ENCODE data around the gene GRM8.

Gene GRM8

DNA sequence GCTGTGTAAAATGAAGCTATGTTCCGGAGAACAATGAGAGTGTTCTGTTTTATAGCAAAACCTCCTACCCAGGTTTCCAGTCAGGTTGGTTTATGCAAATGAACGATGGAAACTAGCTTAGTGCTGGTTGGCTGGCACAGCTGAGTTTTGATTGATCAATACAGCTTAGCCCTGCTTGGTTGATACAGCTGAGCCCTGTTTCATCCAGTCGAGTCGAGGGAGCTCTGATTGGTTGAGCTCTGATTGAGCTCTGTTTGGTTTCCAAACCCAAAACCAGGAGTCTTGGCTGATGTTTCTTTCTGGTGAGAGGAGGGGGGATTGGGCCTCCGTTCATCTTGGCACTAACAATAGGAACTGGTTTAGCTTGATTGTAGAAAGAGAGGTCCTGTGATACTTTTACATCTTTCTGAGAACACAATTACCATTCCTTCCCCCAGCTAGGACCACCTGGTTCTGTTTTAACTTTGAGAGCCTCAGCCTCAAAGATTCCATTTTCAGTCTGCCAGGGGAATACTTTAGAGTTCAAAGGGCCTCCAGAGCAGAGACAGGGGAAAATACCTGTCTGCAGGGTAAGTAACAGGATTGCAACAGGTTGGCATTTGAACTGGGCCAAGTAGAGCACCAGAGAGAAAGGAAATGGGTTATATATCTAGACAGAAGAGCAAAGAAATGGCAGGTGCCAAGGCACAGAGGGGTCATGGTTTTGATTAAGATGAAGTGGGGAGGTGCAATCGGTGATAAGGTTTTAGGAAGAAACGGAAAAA lies 210.9 kb downstream of the GRM8 start:
- WGBS, 2 experiments = 92 to 94% methylated on average over 7 of the region's 7 CpGs

DNA sequence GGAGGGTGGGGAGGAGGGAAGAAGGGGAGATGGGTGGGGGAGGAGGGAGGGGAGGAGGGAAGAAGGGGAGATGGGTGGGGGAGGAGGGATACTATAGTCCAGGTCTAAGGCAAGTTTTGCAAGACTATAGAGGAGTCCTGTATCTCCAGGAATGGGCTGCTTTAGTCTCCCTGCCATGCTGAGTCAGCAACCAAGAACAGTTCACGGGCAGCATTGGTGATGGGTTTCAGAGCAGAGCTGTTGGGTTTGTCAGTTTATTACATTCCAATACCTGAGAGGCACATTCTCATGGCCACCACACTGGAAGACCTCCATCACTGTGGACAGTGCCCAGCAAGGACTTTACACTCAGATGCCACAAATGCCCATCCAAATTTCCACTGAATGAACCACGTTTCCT lies 212.7 kb downstream of the GRM8 start:
- H3K4me3 ChIP-seq (ENCODE audit: insufficient read depth, low read depth, low read length) = no peak overlapping the region
- 95 to 96% methylated on average over 2 of the region's 2 CpGs for WGBS, 2 experiments

More for the DNA sequence above, 210.9 kb downstream of the GRM8 start:
- Histone ChIP-seq H3K4me1 (ENCODE audit: control insufficient read depth, insufficient read depth, low read length) (no peaks in the 10 kb centered on the region), H3K4me3 (ENCODE audit: insufficient read depth, low read depth, low read length) (no peak overlapping the region), H3K36me3 (ENCODE audit: control insufficient read depth, insufficient read depth, low read length) (no peaks in the 10 kb centered on the region), H3K27ac (ENCODE audit: insufficient read depth, low read depth, low read length, poor library complexity, severe bottlenecking) (no peak overlapping the region), H3K9me3 (ENCODE audit: control insufficient read depth, low read length) (no peaks in the 10 kb centered on the region), H3K27me3 (ENCODE audit: control insufficient read depth, insufficient read depth, low read length, poor library complexity, severe bottlenecking) (no peaks in the 10 kb centered on the region)

DNA sequence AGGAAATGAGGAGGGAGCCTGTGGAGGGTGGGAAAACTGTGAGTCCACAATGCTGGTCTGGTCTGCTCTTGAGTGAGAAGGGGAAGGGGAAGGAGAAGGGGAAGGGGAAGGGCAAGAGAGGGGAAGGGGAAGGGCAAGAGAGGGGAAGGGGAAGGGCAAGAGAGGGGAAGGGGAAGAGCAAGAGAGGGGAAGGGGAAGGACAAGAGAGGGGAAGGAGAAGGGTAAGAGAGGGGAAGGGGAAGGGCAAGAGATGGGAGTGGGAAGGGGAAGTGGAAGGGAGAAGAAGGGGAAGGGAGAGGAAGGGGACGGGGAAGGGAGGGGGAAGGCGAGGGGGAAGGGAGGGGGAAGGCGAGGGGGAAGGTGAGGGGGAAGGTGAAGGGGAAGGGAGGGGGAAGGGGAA lies 213.2 kb downstream of the GRM8 start:
- Histone ChIP-seq H3K9me3 (ENCODE audit: control insufficient read depth, low read length) (no peaks in the 10 kb centered on the region), H3K27me3 (ENCODE audit: control insufficient read depth, insufficient read depth, low read length, poor library complexity, severe bottlenecking) (no peaks in the 10 kb centered on the region), H3K27ac (ENCODE audit: insufficient read depth, low read depth, low read length, poor library complexity, severe bottlenecking) (no peak overlapping the region), H3K4me1 (ENCODE audit: control insufficient read depth, insufficient read depth, low read length) (no peaks in the 10 kb centered on the region), H3K36me3 (ENCODE audit: control insufficient read depth, insufficient read depth, low read length) (no peaks in the 10 kb centered on the region), H3K4me3 (ENCODE audit: insufficient read depth, low read depth, low read length) (no peak overlapping the region)
- WGBS, 2 experiments = no CpG with 5 or more reads among the region's 3 CpGs

More for the DNA sequence above, 212.7 kb downstream of the GRM8 start:
- Histone ChIP-seq H3K9me3 (ENCODE audit: control insufficient read depth, low read length) (no peaks in the 10 kb centered on the region), H3K4me1 (ENCODE audit: control insufficient read depth, insufficient read depth, low read length) (no peaks in the 10 kb centered on the region), H3K36me3 (ENCODE audit: control insufficient read depth, insufficient read depth, low read length) (no peaks in the 10 kb centered on the region), H3K27ac (ENCODE audit: insufficient read depth, low read depth, low read length, poor library complexity, severe bottlenecking) (no peak overlapping the region), H3K27me3 (ENCODE audit: control insufficient read depth, insufficient read depth, low read length, poor library complexity, severe bottlenecking) (no peaks in the 10 kb centered on the region)

DNA sequence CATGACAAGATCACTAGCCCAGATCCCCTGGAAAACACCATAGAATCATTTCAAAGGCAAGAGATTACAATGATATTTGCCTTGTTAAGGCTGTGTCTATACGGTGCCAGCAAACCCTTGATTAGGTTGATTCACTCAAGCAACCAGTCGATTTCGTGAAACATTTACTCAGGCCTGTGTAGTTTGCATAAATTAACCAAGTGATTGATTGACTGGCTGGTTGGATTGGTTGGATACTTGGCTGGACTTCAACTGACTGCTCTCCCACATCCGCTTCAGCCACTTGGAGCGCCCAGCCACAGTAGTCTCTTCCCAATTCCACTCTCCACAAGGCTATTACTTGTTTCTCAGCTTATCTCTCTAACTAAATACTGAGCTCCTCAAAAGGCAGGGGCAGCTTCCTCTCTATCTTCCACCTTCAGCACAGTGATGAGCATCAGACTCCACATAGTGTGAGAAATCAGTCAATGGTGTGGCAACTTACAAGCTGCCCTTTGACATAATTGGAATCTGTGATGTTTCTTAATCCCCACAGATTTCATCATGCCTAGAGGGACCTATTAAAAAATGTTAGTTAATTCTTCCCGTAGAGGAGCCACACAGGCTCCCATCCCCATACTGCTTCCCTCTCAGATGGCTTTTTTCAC lies 217.4 kb downstream of the GRM8 start:
- Histone ChIP-seq H3K4me3 (ENCODE audit: insufficient read depth, low read depth, low read length) (no peak overlapping the region), H3K27me3 (ENCODE audit: control insufficient read depth, insufficient read depth, low read length, poor library complexity, severe bottlenecking) (no peaks in the 10 kb centered on the region)
- WGBS, 2 experiments = 94% methylated on average over 6 of the region's 6 CpGs

DNA sequence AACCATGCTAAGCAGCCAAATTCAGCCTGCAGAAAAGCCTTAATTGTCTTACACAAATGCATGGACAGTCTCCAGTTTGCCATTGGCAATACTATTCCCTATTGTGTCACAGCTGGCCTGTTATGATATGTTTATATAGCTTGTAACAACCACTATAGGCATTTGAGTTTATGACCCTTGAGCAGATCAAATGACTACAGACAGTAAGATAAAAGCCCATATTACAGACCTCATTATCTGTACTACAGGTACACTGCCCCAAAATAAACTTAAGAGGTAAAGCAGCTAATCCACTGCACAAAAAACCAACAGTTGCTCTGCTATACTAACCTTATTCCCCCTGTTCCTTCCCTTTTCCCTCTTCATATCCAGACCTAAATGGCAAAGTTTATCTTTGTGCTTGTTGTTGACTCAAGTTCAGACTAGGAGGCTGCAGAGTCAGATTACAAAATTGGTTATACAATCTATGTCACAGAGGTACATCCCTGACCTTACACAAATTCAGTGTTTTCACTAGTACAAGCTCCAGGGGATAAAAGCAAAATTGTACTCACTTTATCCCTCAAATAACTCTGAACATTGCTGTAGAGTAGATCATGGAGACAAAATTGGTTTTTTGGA lies 218.4 kb downstream of the GRM8 start:
- H3K36me3 ChIP-seq (ENCODE audit: control insufficient read depth, insufficient read depth, low read length) = no peaks in the 10 kb centered on the region
- H3K27ac ChIP-seq (ENCODE audit: insufficient read depth, low read depth, low read length, poor library complexity, severe bottlenecking) = no peak overlapping the region
- no peak overlapping the region for H3K4me3 ChIP-seq (ENCODE audit: insufficient read depth, low read depth, low read length)
- no peaks in the 10 kb centered on the region for H3K9me3 ChIP-seq (ENCODE audit: control insufficient read depth, low read length)
- no peaks in the 10 kb centered on the region for H3K4me1 ChIP-seq (ENCODE audit: control insufficient read depth, insufficient read depth, low read length)
- no peaks in the 10 kb centered on the region for H3K27me3 ChIP-seq (ENCODE audit: control insufficient read depth, insufficient read depth, low read length, poor library complexity, severe bottlenecking)

More for the DNA sequence above, 217.4 kb downstream of the GRM8 start:
- no peaks in the 10 kb centered on the region for H3K9me3 ChIP-seq (ENCODE audit: control insufficient read depth, low read length)
- no peak overlapping the region for H3K27ac ChIP-seq (ENCODE audit: insufficient read depth, low read depth, low read length, poor library complexity, severe bottlenecking)
- H3K4me1 ChIP-seq (ENCODE audit: control insufficient read depth, insufficient read depth, low read length) = no peaks in the 10 kb centered on the region
- H3K36me3 ChIP-seq (ENCODE audit: control insufficient read depth, insufficient read depth, low read length) = no peaks in the 10 kb centered on the region

DNA sequence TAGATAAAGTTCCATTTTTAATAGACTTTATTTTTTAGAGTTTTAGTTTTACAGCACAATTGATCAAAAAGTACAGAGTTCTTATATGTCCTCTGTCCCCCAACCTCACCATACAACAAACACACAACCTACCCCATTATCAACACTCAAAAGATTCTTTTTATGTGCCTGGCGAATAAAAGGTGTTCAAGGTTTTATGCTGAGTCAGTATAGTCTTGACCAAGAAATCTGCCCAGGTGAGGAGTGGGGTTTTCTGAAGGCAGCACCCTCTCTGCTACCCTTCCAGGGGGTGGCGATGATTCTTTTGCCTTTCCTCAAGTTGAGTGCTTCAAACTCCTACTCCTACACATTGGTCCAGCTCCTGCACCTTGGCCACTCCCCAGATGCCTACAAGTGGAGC lies 222.9 kb downstream of the GRM8 start:
- WGBS, 2 experiments = 86 to 100% methylated on average over 2 of the region's 2 CpGs
- H3K4me1 ChIP-seq (ENCODE audit: control insufficient read depth, insufficient read depth, low read length) = no peaks in the 10 kb centered on the region
- H3K9me3 ChIP-seq (ENCODE audit: control insufficient read depth, low read length) = no peaks in the 10 kb centered on the region
- no peak overlapping the region for H3K27ac ChIP-seq (ENCODE audit: insufficient read depth, low read depth, low read length, poor library complexity, severe bottlenecking)
- no peaks in the 10 kb centered on the region for H3K27me3 ChIP-seq (ENCODE audit: control insufficient read depth, insufficient read depth, low read length, poor library complexity, severe bottlenecking)
- H3K36me3 ChIP-seq (ENCODE audit: control insufficient read depth, insufficient read depth, low read length) = no peaks in the 10 kb centered on the region
- H3K4me3 ChIP-seq (ENCODE audit: insufficient read depth, low read depth, low read length) = no peak overlapping the region

DNA sequence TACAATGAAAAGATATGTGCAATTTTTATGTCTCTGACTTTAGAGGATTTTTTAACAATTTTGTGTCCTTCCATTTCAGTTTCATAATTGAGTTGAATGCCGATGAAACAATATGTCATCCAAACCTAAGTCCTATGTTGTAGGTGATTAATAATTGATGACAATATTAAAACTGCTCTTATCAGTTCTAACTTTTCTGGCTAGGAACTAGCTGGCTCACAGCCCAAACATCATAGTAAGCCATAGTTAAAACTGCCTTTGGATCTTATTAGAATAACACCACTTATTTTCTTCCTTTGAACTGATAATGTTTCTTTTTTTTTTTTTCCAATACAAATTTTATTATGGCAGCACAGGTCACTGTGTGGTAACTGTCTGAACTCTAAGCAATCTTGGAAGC lies 230.9 kb downstream of the GRM8 start:
- no CpG with 5 or more reads among the region's 1 CpG for WGBS, 2 experiments
- Histone ChIP-seq H3K27ac (ENCODE audit: insufficient read depth, low read depth, low read length, poor library complexity, severe bottlenecking) (no peak overlapping the region), H3K4me1 (ENCODE audit: control insufficient read depth, insufficient read depth, low read length) (no peaks in the 10 kb centered on the region), H3K4me3 (ENCODE audit: insufficient read depth, low read depth, low read length) (no peak overlapping the region), H3K27me3 (ENCODE audit: control insufficient read depth, insufficient read depth, low read length, poor library complexity, severe bottlenecking) (no peaks in the 10 kb centered on the region), H3K36me3 (ENCODE audit: control insufficient read depth, insufficient read depth, low read length) (no peaks in the 10 kb centered on the region), H3K9me3 (ENCODE audit: control insufficient read depth, low read length) (no peaks in the 10 kb centered on the region)

DNA sequence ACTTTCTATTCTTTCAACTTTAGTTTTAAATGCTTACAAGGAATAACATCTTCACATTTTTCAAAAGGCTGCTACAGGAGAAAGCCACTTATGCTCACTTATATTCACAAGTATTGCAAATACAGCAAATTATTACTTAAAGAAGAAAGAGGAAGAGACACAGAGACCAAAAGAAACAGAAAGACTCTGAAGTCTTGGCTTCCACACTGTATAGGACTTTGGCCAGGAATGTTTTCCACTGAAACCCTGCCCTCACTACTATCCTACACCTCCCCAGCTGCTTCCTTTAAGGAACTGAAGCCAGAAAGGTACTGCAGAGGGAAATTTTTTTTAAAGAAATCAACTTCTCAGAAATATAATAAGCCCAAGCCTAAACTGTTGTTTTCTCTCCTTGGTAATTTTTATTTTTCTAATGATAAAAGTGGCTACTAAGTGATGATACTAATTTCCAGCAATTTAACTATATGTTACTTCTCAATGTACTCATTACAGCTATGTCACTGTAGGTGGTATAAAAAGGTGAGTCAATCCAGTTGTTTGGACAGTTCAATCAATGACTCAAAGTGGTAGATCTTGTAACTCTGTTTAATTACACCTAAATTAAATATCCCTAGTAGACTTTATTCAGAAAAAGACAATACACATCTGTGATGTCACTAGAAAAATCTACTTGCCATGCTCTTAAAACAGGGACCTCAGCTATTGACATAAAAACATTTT lies 231.6 kb downstream of the GRM8 start:
- H3K4me1 ChIP-seq (ENCODE audit: control insufficient read depth, insufficient read depth, low read length) = no peaks in the 10 kb centered on the region
- no peak overlapping the region for H3K4me3 ChIP-seq (ENCODE audit: insufficient read depth, low read depth, low read length)
- H3K36me3 ChIP-seq (ENCODE audit: control insufficient read depth, insufficient read depth, low read length) = no peaks in the 10 kb centered on the region
- no peaks in the 10 kb centered on the region for H3K27me3 ChIP-seq (ENCODE audit: control insufficient read depth, insufficient read depth, low read length, poor library complexity, severe bottlenecking)
- H3K27ac ChIP-seq (ENCODE audit: insufficient read depth, low read depth, low read length, poor library complexity, severe bottlenecking) = no peak overlapping the region
- no peaks in the 10 kb centered on the region for H3K9me3 ChIP-seq (ENCODE audit: control insufficient read depth, low read length)

DNA sequence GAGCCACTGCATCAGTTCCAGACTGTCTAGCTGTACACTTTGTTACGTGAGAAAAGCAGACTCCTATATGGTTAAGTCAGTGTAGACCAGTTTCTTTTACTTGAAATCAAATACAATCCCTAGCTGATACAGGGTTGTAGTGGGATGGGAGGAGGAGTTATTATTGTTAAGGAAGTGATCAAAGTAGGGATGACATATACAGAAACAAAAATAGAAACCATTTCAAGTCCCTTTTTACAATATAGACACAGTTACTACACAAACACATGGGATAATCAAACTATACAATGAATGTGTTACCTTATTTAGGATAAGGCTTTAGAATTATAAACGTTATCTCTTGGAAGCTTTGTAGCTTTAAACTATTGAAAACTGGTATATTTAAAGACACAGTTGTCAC lies 233.9 kb downstream of the GRM8 start:
- WGBS, 2 experiments = 89 to 100% methylated on average over 1 of the region's 2 CpGs
- Histone ChIP-seq H3K9me3 (ENCODE audit: control insufficient read depth, low read length) (no peaks in the 10 kb centered on the region), H3K36me3 (ENCODE audit: control insufficient read depth, insufficient read depth, low read length) (no peaks in the 10 kb centered on the region), H3K27ac (ENCODE audit: insufficient read depth, low read depth, low read length, poor library complexity, severe bottlenecking) (no peak overlapping the region), H3K4me1 (ENCODE audit: control insufficient read depth, insufficient read depth, low read length) (no peaks in the 10 kb centered on the region), H3K4me3 (ENCODE audit: insufficient read depth, low read depth, low read length) (no peak overlapping the region), H3K27me3 (ENCODE audit: control insufficient read depth, insufficient read depth, low read length, poor library complexity, severe bottlenecking) (no peaks in the 10 kb centered on the region)

DNA sequence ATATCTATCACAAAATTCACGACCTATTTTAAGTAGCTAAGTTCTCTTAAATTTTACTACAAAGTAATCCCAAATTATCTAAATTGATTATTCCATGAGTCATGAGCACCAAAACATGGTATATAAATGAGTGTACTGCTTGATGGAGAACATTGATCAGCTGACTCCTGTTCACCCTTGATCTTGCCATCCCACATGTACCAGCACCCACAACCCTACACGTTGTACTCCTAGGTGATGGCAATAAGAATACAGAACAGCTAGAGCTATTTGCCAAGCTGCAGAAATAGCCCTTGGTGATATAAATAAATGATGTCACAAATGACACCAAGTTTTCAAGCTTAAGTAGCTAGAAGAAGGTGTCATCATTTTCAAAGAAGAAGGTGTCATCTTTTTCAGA lies 235.5 kb downstream of the GRM8 start:
- no peaks in the 10 kb centered on the region for H3K36me3 ChIP-seq (ENCODE audit: control insufficient read depth, insufficient read depth, low read length)
- H3K27ac ChIP-seq (ENCODE audit: insufficient read depth, low read depth, low read length, poor library complexity, severe bottlenecking) = no peak overlapping the region
- WGBS, 2 experiments = 84 to 86% methylated on average over 2 of the region's 2 CpGs
- no peak overlapping the region for H3K4me3 ChIP-seq (ENCODE audit: insufficient read depth, low read depth, low read length)
- no peaks in the 10 kb centered on the region for H3K4me1 ChIP-seq (ENCODE audit: control insufficient read depth, insufficient read depth, low read length)
- no peaks in the 10 kb centered on the region for H3K9me3 ChIP-seq (ENCODE audit: control insufficient read depth, low read length)
- H3K27me3 ChIP-seq (ENCODE audit: control insufficient read depth, insufficient read depth, low read length, poor library complexity, severe bottlenecking) = no peaks in the 10 kb centered on the region
